D721Med (cell line): ENCODE results near the gene MVB12B.
A peak's percentile ranks its signal among the peaks of the same experiment; 100 is the strongest.
"Not testable (repeated sequence)": the region's sequence is repeated elsewhere in the genome, so short reads cannot be mapped to it uniquely, and the experiment has no call there.

Experiments
- DNase-seq: peaks from one replicate; pipeline ENCODE4 v3.0.0; 2011; ENCODE audit warnings: low spot score; ENCODE audit not compliant: insufficient read length
- FAIRE-seq: peaks from 2 replicates; lab custom pipeline; 2011; peaks lifted over from hg19 to GRCh38; lab: Jason Lieb, UNC
- CTCF ChIP-seq: IDR thresholded peaks from 2 replicates; pipeline ENCODE4 v1.5.1; 2012; ENCODE audit warnings: mild to moderate bottlenecking, control low read depth; ENCODE audit not compliant: insufficient read depth; ENCODE audit errors: missing control alignments

MVB12B gene

GRCh38 chr9:126545106-126545505 lies 218.5 kb downstream of the MVB12B start:
- no peak for TF ChIP-seq CTCF
- FAIRE-seq (no peak), DNase-seq (no peak)

DNA sequence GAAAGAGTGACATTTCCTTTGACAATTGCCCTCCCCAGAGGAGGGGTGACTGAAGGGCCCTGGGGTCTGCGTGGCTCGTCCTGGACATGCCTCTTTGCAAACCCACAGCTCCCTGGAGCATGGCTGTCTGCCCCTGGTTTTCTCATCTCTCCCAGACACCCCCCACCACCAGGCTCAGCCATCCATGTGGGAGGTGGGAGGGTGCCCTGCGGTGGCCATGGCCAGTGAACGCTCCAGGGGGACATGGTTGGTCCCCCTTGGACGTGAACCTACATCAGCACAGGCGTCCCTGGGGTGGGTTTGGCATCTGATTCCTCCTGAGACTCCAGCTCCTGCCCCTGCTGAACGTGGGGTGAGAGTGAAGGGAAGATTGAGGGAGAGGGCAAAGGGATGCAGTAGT lies 219.4 kb downstream of the MVB12B start:
- DNase-seq (no peak), FAIRE-seq (no peak)
- TF ChIP-seq CTCF, result no peak

- DNase-seq (no peak), FAIRE-seq (no peak)
- TF ChIP-seq CTCF, result no peak
These were observed 221.7 kb downstream of the MVB12B start for GRCh38 chr9:126548312-126548711.

DNA sequence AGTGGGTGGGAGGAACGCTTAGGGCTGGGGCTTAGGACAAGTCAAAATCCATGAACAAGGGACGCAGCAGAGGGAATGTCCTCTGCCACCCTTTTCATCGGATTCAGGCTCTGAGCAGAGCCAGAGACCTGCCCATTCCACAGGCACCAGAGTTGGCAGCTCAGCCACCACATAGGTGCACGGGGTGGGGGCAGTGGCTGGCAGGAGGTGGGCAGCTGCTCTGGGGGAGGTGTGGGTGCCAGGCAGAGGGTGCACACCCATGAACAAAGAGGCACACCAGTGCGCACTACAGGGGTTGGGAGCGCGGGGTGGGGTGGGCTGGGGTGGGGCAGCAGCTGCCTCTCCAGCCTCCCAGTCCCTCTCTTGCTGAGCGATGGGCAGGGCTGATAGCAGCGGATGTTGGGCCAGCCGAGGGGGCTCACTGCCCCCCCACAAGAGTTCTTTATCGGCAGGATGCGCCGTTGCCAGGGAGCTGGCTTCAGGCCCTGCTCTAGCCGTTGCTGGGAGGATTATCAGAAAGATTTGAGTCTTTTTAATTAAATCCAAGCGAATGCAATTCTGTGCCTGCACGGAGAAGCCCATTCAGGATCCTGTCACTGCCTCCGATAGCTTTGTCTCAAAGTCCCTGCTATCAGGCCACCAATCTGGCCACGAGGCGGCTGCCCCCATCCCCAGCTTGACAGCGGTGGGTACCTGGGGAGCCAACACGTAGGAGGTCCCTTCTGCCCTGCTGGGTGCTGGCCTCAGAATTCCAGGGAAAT lies 222.8 kb downstream of the MVB12B start:
- no peak for TF ChIP-seq CTCF
- FAIRE-seq (no peak), DNase-seq (peak; percentile 58)

DNA sequence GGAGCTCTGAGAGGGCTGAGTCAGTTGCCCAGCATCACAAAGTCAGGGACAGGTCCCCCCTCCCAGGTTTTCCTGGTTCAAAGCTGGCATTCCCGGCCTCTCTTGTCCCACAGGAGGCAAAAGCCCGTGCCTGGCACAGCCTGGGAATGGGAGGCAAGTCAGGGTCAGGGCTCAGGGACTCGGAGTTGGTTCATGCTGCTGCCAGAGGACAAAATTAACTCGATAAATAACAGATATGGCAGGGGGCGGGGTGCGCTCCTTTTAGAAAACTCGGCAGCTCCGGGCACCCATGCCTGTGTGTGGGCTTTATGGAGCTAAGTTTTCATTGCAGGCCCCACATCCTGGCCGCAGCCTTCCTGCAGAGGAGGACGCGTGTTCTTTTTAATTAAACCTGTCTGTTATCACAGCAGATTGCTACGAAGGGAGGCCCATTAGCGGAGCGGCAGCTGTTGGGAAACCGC lies 224.3 kb downstream of the MVB12B start:
- no peak for FAIRE-seq
- no peak for TF ChIP-seq CTCF
- DNase-seq, result no peak

DNA sequence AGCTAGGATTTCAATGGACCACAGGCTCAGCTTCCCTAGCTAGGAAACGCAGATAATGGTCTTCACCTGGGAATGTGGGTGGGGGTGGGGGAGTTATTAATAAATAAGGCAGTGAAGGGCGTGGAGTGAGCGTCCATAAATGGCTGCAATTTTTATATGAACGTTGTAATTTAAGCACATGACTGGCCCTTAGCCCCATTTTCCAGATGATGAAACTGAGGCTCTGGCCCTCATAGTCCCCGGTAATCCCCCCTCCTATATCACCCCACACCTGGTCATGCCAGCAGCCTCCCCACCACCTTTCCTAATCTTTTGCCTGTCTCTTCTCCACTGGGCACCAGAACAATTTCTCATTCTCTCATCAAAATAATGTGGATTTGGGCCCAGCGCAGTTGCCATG lies 225.2 kb downstream of the MVB12B start:
- TF ChIP-seq CTCF, result no peak
- DNase-seq (no peak), FAIRE-seq (no peak)

GRCh38 chr9:126554292-126554691 lies 227.7 kb downstream of the MVB12B start:
- DNase-seq (no peak), FAIRE-seq (no peak)
- no peak for TF ChIP-seq CTCF

DNA sequence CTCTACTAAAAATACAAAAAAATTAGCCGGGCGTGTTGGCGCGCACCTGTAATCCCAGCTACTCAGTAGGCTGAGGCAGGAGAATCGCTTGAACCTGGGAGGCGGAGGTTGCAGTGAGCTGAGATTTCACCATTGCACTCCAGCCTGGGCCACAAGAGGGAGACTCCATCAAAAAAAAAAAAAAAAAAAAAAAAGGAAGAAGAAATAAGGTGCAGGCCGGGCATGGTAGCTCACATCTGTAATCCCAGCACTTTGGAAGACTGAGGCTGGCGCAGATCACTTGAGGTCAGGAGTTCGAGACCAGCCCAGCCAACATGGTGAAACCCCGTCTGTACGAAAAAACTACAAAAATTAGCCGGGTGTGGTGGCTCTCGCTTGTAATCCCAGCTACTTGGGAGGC lies 228.8 kb downstream of the MVB12B start:
- DNase-seq, FAIRE-seq: not testable (repeated sequence)
